Measurements from ENCODE around the gene CLASP1.
A peak's percentile ranks its signal among the peaks of the same experiment; 100 is the strongest.

CLASP1 gene

GRCh38 chr2:121356058-121356640 lies 293.1 kb downstream of the CLASP1 start:
- ChIA-PET CTCF (interaction anchor here (0.7 to 9.2 kb wide), 27 partner anchors 9 to 649 kb away, joined by 3 to 95 read pairs (median 6); no protein-coding TSS in a partner anchor), POLR2A (interaction anchor here (0.5 to 0.6 kb wide), 2 partner anchors 174 to 264 kb away, joined by 3 to 4 read pairs; partner anchors contain the start of gene RNU4ATAC)
- no peak for DNase-seq (ENCODE audit: low read depth, low spot score)
- no peak overlapping the region for H3K4me3 ChIP-seq (ENCODE audit: low read depth, low read length)
- peak; percentile 66 for TF ChIP-seq CTCF (IDR thresholded peaks at IDR 0.05; ENCODE audit: insufficient read depth, low read length, missing control alignments)

GRCh38 chr2:121355488-121355887 lies 293.8 kb downstream of the CLASP1 start:
- CTCF ChIA-PET = interaction anchor here (0.6 to 9.2 kb wide), 25 partner anchors 8 to 277 kb away, joined by 3 to 95 read pairs (median 7); no protein-coding TSS in a partner anchor
- DNase-seq (ENCODE audit: low read depth, low spot score) = no peak
- no peak for TF ChIP-seq CTCF (IDR thresholded peaks at IDR 0.05; ENCODE audit: insufficient read depth, low read length, missing control alignments)
- POLR2A ChIA-PET = interaction anchor here (0.6 kb wide), 1 partner anchor 175 kb away, joined by 4 read pairs; the partner anchor contains the start of gene RNU4ATAC
- no peak overlapping the region for H3K4me3 ChIP-seq (ENCODE audit: low read depth, low read length)

- POLR2A ChIA-PET = no interaction called here
Measured at GRCh38 chr2:121351521-121352318, 297.5 kb downstream of the CLASP1 start.

DNA sequence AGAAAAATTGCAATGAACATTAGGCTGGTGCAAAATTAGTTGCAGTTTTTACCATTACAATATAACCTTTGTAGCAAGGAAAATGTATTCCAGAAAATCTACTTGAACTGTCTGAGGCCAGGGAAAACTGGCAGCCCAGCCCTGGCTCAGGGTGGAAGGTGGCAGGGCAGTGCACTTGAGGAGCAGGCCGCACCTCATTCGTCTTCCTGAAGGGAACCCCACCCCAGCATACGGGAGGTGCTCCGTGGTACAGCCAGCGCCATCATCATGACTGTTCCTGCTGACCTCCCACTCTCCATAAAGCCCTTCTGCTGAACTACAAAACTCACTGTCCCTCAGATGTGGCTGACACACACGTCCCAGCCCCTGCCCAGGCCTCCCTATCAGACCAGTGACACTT lies 298.4 kb downstream of the CLASP1 start:
- no peak for TF ChIP-seq CTCF (IDR thresholded peaks at IDR 0.05; ENCODE audit: insufficient read depth, low read length, missing control alignments)
- ChIA-PET POLR2A (no interaction called here), CTCF (no interaction called here)
- DNase-seq (ENCODE audit: low read depth, low spot score) = no peak
- no peak overlapping the region for H3K4me3 ChIP-seq (ENCODE audit: low read depth, low read length)

More at GRCh38 chr2:121351521-121352318, 297.5 kb downstream of the CLASP1 start:
- no peak for TF ChIP-seq CTCF (IDR thresholded peaks at IDR 0.05; ENCODE audit: insufficient read depth, low read length, missing control alignments)
- DNase-seq (ENCODE audit: low read depth, low spot score) = no peak
- no peak overlapping the region for H3K4me3 ChIP-seq (ENCODE audit: low read depth, low read length)
- CTCF ChIA-PET = interaction anchor here (1.4 to 9.2 kb wide), 4 partner anchors 11 to 266 kb away, joined by 4 to 95 read pairs (median 42); no protein-coding TSS in a partner anchor

DNA sequence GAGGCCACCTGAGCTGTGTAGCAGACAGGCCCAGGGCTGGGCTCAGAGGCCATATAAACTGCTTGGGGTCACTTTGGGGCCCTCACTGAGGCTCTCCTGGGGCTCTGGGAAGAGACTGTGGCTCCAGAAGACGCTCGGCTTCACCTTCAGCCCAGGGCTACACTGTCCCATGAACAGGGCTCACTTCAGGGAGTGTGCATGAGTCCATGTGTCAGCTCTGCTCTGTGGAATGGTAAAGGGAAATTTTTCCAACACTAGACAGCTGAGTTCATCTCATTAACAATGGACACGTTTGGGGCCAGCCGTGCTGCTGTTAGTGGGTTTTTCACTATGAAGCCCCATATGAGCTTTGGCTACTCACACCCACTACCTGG lies 298.9 kb downstream of the CLASP1 start:
- no peak for TF ChIP-seq CTCF (IDR thresholded peaks at IDR 0.05; ENCODE audit: insufficient read depth, low read length, missing control alignments)
- no peak overlapping the region for H3K4me3 ChIP-seq (ENCODE audit: low read depth, low read length)
- ChIA-PET POLR2A (no interaction called here), CTCF (no interaction called here)
- no peak for DNase-seq (ENCODE audit: low read depth, low spot score)

- TF ChIP-seq CTCF (IDR thresholded peaks at IDR 0.05; ENCODE audit: insufficient read depth, low read length, missing control alignments) = no peak
- H3K4me3 ChIP-seq (ENCODE audit: low read depth, low read length) = no peak overlapping the region
- CTCF ChIA-PET = interaction anchor here (1.2 kb wide), 1 partner anchor 9 kb away, joined by 3 read pairs; no protein-coding TSS in a partner anchor
- DNase-seq (ENCODE audit: low read depth, low spot score) = no peak
- POLR2A ChIA-PET = no interaction called here
Measured at GRCh38 chr2:121349721-121350401, 299.4 kb downstream of the CLASP1 start.
